HG03342 (cell line): Measurements from ENCODE around the gene TMEM92.
"Not testable (repeated sequence)": the region's sequence is repeated elsewhere in the genome, so short reads cannot be mapped to it uniquely, and the experiment has no call there.

ENCODE experiments used
- ATAC-seq: cut with Tn5 transposase; IDR thresholded peaks from one replicate; pipeline ENCODE4 v1.9.1; 2021; ENCODE audit warnings: mild to moderate bottlenecking, moderate library complexity; ENCODE audit not compliant: unreplicated experiment

Gene TMEM92

DNA sequence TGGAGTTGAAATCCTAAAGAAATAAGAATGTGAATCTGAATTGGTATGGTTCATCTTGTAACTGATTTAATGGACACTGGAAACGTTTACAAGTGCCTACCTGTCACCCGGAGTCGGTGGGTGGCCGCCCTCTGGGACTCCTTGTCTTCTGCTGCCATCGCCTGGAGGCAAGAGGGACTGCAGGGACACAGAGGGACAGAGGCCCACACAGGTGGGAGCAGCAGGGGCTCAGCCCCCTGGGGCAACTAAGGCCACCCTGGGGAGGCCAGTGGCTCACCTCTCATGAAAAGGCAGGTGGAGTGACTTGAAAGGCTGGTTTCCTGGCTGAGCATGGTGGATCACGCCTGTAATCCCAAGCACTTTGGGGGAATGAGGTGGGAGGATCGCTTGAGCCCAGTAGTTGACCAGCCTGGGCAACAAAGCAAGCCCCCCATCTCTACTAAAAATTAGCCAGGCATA lies 23.2 kb downstream of the TMEM92 start:
- no peak for ATAC-seq

DNA sequence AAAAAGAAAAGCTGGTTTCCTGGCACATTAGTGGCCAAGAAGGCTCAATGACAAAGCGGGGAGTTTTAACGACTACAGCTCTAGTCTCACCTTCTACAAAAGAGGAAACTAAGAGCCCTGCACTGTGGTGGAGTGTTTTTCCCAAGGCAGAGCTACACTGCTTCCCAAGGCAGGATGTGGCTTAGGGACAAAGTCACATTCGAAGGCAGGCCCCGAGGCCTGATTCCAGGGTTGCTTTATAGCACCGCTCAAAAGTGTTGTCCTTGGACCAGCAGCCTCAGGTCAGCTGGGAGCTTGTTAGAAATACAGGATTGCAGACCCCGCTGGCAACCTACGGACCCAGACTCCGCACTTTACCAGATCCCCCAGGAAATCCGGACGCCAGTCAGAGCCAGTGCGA lies 23.8 kb downstream of the TMEM92 start:
- no peak for ATAC-seq

DNA sequence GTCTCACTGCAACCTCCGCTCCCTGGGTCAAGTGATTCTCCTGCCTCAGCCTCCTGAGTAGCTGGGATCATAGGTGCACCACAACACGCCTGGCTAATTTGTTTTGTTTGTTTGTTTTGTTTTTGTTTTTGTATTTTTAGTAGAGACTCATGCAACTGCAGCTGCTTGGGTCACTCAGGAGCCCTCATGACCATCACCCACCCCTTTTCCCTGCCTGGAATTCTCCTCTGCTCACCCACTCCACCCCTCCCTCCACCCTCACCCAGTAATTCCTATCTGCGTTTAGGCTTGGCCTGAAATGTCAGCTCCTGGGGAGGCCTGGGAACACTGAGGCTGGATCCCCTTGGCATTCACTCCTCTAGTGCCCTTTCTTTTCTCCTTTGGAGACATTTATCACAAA lies 25.5 kb downstream of the TMEM92 start:
- ATAC-seq = no peak

DNA sequence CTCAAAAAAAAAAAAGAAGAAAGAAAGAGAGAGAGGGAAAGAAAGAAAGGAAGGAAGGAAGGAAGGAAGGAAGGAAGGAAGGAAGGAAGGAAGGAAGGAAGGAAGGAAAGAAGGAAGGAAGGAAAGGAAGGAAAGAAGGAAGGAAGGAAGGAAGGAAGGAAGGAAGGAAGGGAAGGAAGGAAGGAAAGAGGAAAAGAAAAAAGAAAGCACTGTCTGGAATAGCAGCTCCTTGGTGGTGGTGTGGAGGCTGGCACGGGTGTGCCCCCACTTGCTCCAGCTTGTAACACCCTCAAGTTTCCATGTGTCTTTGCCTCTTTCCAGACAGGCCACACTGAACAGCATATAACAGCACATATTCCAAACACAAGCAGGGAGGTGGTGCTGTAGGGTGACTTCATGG lies 26.6 kb downstream of the TMEM92 start:
- ATAC-seq = not testable (repeated sequence)

DNA sequence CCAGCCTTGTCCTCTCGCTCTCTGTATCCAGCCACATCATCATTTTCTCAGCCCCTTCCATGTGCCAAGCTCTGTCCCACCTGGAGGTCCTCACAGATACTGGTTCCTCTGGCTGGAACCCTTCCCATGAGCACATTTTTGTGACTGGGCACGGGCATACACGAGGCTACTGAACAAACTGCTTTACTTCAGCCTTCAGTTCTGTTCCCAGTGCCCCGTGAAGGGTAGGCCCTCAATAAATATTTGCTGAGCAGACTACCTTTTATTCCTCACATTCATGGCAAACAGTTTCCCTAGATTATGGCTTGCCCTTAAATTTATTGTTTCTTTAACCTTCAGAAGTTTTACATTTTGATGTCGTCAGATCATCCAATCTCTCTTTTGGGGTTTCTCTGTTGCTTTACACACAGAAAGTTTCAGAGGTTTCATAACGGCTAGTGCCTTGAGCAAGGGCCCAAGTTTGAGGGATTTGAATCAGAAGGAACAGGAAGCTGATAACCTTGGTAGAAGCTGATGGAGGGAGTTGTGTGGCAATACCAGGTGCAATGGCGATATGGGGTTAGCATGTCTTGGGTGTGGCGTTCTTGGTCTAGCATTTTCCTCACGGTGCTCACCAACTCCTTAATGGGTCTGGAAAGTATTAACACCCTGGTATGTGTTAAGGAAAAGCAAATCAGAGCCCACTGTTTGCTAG lies 27.8 kb downstream of the TMEM92 start:
- ATAC-seq = no peak

DNA sequence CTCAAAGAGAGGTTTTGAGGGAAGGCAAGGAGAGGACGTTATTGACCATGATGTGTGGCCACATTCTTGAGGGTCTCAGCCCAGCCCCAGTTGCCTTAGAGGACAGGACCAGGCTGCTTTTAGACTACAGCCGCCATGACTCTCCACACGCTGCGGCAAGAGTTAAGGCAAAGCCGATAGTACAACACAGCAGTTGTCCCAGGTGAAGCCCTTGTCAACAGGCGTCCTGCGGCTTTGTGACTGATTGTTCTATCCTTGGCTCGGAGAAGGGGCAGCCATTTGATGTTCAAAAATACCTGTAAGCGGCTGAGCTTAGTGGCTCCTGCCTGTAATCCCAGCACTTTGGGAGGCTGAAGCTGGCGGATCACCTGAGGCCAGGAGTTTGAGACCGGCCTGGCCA lies 28.8 kb downstream of the TMEM92 start:
- no peak for ATAC-seq

DNA sequence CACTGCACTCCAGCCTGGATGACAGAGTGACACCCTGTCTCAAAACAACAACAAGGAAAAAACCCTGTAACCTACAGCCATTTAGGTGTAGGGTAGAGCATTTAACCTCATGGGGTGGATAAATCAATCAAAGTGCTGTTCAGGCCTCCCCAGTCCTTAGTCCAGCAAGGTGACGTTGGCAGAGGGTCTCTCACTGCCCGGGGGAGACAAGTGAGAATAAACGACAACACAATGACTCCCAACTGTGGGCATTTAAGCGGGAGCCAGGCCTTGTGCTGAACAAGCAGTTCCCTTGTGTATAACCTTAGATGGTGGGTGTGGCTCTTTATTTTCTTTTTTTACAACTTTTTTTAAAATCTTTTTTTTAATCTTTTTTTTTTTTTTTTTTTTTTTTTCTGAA lies 29.3 kb downstream of the TMEM92 start:
- no peak for ATAC-seq

DNA sequence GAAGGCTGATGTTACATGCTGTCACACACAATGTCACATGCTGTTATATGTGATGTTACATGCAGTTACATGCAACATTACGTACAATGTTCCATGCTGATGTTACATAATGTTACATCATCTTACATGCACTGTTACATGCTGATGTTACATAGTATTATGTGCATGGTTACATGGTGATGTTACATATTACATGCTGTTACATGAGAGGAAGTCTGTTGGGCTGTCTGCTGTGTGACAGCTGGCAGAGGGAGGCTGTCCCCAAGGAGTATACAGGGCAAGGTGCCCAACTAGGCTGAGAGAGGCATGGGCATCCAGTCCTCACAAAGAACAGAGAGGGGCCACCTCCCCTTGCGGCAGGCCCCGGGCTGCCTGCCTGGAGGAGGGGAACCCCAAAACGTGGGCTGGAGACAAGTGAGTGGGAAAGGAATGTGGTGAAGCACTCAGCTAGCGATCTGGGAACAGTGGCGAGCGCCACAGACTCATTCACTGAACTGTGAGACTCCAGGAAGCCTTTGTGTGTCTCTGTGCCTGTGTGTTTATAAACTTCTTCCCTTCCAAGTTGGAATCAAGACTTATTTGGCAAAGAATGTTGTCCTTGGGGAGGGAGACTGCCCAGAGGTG lies 30.6 kb downstream of the TMEM92 start:
- ATAC-seq = no peak

DNA sequence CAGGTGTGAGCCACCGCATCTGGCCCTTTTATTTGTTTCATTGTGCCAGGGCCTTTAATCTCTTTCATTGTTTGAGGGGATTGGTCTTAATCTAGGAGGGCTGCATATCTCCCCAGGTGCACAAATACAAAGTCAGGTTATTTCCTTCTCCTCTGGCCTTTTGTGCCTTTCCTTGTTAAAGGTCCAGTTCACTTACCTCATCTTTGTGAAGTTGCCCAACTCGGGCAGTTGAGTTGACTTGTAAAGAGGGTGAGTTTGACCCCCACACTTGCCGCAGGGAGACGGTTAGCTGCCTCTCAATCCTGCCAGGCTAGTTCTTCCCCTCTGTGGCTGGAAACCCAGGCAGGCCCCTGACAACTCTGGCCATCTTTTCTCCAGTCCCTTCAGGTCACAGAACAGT lies 33.4 kb downstream of the TMEM92 start:
- no peak for ATAC-seq

DNA sequence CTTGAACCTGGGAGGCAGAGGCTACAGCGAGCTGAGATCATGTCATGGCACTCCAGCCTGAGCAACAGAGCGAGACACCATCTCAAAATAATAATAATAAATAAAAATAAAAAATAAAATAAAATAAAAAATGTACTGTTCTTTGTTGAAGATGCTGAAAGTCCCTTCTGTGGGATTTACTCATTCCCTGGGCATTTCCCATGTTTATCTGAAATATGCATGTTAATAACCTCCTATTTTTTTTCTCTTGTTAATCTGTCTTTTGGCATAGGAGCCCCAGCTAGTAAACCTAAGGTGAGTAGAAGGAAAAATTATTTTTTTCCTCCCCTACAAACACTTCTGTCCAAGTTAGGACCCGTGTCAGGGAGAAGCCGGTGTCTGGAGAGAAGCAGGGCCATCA lies 34.4 kb downstream of the TMEM92 start:
- no peak for ATAC-seq

DNA sequence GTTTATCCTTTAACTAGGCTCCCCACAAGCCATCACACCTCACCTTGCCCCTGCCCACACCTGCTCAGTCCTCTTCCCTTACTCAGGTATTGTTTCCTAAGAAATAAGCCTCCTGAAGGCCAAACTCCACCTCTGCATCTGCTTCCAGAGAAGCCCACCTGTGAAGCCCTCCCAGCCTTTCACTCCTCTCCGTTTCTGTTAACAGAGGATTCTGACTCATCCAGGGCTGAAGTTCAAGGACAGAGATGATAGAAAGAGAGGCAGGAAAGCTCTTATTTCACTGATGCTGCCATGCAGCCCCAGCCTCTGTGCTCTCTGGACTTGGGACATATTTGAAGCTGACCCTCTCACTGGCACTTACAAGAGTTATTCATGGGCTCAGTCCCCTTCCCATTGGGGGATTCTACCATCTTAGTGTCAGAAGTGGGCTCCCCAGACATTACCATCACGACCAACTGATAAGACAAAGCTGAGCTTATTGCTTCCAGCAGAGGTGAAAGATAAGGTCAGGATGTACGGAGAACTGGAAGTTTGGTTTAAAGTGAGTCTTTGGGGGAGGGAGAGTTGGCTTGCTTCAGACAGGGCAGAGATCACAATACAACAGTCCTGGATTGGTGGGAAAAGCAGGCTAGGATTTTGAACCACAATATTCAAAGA lies 36.3 kb downstream of the TMEM92 start:
- no peak for ATAC-seq

DNA sequence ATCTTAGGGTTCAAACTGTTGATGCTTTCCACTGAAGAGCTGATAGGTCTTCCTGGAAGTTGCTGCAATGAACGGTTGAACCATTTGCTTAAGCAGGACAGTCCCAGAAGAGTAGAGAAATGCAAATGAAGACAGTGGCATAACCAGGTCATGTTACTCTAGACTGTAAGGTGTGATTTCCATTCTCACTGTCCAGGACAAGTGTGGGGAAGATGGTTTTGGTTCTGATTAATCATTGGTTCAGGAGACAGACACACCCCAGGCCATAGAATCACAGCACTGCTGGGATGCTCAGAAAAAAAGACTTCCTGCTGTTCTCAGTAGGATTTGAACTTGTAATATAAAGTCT lies 36.8 kb downstream of the TMEM92 start:
- ATAC-seq = no peak

DNA sequence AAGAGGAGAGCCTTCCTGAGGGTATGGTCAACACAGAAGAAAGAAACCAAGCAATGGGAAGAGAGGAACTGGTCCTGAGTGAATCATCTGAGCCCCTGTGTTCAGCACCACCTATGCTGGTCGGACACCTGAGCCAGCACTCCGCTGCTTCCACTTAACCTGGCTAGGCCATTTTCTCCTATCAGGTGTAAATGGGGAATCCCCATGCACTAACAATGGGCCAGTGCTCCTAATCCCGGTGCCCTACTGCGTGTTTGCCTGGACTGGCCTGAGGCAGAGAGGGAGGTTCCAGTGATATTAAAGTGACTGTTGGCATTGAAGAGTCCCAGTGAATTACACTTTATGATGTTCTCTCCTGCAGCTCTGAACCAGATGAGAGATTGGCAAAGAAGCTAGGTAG lies 37.2 kb downstream of the TMEM92 start:
- no peak for ATAC-seq

DNA sequence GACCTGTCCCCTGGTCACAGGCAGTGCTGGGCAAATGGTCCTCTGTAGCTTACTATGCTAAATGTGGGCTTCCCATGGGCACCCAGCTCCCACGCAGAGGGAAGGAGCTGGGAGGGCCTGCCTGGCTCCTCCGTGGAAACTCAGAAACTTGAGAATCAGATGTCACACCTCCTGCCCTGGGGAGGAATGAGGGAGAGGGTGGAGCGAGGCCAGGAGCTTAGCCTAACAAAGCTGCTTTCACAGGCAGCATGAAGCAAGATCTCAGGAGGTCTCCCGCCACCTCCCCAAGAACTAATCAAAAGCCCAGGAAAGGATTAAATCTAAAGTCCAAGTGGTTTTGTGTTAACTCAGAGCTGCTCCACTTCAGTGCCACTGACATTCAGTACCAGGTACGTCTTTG lies 38.0 kb downstream of the TMEM92 start:
- no peak for ATAC-seq

DNA sequence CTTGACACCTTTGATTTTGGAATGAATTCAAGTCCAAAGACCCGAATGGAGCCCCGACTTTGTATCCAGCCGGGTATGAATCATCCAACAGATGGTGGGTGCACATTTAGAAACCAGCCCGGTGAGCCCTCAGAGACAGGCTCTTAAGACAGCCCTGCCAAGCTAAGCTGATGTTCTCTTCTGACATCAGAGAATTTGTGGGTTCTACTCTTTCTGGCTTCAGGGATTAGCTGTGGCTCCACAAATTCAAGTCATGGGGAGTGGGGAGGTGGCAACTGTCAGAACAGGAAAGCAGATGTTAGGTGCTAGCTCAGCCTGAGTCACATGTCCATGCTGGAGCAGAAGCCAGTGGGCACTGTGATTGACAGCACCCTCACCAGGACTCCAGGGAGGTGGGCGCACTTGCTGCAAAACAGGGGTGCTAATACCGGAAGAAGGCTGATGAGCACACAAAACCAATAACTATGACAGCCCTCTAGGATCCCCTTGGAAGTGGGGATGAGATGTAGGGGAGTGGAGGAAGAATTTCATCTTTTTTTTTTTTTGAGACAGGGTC lies 40.3 kb downstream of the TMEM92 start:
- no peak for ATAC-seq

DNA sequence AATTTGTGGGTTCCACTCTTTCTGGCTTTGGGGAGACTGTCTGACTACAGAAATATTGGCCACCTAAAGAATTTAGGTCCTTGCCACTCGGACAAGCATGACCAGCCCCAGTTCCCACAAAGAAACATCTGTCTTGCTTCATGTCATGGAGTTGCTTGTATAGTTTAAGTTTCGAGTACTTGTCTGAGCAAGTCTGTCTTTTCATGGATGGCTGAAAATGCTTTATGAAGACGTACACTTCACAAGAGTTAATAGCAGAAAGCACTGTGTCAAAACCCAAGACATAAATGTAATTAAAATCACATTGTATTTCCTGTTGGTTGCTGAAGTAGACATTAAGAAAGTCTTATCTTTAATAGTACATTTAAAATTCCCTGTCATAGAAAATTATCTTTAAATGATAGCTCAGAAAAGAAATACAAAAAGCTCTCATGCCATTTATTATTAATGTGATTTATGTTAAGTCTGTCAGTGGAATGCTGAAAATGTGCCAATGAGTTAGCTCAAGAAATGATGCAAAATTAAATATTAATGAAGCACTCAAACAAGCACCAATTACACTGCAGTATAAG lies 41.8 kb downstream of the TMEM92 start:
- ATAC-seq = no peak

DNA sequence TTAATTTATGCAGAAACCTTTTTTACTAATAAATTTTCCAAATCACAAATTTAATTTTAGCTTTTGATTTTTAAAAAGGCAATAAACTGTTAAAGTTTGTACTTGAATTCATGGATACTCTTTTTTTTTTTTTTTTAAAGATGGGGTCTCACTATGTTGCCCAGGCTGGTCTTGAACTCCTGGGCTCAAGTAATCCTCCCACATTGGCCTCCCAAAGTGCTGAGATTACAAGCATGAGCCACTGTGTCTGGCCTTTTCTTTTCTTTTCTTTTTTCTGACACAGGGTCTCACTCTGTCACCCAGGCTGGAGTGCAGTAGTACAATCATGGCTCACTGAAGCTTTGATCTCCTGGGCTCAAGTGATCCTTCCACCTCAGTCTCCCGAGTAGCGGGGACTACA lies 42.4 kb downstream of the TMEM92 start:
- not testable (repeated sequence) for ATAC-seq

DNA sequence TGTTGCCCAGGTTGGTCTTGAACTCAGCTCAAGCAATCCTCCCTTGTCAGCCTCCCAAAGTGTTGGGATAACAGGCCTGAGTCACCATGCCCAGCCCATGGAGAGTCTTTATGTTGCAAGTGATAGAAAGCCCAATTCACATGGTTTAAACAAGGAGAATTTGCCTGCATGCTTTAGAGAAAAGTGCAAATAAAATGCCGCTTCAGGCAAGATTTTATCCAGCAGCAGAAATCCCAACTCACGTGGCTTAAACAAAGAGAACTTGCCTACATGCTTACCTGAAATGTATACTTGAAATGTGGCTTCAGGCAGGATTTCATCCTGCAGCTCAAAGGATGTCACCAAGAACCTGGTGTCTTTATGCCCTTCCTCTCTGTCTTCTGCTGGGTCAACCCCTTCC lies 42.9 kb downstream of the TMEM92 start:
- no peak for ATAC-seq

DNA sequence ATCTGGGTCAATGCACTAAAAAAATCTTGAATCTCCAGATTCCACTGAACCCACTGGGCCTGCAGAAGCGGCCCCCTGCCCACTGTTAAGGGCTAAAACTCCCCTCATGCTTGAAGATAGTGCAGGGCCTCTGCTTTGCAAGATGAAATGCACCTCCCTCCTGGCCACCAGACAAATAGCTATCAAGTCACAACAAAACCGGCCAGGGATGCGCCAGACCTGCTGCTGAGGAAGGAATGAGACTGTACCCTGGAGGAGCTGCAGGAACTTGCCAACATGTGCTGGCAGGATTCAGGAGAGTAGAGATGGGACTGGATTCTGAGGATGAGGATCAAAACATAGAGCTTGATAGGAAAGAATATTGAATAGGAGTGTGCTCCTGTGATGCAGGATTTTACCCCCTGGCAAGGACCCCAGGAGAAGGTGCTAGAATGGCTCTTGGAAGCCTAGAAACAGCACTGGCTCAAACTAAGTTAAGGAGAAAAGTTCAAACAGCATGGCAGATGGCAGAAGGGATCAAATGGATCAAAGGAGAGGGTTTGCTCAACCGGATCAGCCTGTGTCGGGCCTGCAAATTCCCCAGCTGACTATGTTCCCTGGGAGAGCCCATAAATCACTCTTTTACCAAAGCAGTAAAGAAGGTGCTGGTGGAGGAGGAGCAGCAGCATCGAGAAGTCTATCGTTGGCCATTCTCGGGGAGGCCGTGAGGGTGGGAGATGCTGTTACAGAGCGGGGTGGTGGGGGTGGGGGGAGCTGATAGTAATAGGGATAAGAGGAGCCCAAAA lies 44.4 kb downstream of the TMEM92 start:
- ATAC-seq = no peak

DNA sequence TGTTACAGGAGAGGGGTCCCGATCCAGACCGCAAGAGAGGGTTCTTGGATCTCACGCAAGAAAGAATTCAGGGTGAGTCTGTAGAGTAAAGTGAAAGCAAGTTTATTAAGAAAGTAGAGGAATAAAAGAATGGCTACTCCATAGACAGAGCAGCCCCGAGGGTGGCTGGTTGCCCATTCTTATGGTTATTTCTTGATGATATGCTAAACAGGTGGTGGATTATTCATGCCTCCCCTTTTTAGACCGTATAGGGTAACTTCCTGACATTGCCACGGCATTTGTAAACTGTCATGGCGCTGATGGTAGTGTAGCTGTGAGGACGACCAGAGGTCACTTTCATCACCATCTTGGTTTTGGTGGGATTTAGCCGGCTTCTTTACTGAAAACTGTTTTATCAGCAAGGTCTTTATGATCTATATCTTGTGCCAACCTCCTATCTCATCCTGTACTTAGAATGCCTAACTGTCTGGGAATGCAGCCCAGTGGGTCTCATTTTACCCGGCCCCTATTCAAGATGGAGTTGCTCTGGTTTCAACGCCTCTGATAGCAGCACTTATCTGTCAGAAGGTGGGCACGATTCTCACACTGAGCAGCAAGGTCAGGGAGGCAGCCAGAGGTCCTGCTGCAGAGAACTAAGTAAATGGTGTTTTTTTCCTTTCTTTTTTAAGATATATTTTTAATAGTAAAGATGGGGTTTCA lies 45.2 kb downstream of the TMEM92 start:
- no peak for ATAC-seq
